GM21619 (cell line): ENCODE data around the gene GPR4.

Experiments
- ATAC-seq: cut with Tn5 transposase; IDR thresholded peaks from one replicate; pipeline ENCODE4 v1.9.1; 2021; ENCODE audit not compliant: unreplicated experiment

The GPR4 gene

DNA sequence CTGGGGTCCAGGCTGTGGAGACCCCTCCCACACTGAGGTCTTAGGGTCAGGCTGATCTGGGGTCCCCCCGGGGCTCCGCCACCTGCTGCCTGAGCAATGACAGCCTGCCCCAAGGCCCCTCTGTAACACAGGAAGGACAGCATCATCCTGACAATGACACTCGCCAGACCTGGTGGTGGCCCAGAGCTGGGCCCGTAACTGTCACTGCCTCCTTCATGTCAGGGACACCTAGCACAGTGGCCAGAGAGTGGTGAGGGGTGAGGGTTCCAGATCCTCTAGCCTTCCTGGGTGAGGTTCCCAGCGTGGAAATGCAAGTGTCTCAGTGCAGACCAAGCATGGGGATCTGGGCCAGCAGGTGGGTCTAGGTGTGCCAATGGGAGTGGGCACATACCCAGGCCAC lies 45.2 kb downstream of the GPR4 start:
- no peak for ATAC-seq

GRCh38 chr19:45554481-45554880 lies 47.5 kb downstream of the GPR4 start:
- no peak for ATAC-seq

- ATAC-seq, result no peak
These were observed 48.5 kb downstream of the GPR4 start for GRCh38 chr19:45553464-45553863.

DNA sequence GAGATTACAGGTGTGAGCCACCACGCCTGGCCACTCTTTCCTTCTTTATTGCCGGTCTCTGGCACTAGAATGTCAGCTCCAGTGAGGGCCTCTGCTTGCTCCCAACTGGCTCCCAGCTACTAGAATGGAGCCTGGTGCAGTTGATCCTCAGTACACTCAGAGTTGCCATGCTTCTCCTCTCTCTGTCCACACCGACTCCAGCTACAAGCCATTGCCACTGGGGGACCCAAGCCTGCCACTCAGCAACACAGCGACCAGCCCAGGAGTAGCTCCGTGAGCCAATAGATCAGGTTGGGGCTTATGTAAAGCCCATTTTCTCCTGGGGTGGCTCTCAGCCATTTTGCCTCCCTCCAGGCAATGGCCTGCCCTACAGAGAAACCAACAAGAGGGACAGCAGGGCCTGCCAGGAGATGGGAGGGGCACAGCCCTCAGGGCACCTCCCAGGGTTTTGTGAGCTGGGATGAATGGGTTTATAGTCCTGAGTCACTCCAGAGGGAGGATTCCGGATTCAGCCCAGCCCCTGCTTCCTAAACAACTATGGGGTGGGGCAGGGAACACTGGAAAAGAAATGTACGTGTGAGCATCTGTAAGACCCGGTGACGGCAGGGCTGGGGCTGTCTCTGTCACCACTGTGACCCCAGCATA lies 53.9 kb downstream of the GPR4 start:
- no peak for ATAC-seq

GRCh38 chr19:45547211-45547770 lies 54.7 kb downstream of the GPR4 start:
- ATAC-seq, result no peak

- ATAC-seq, result no peak
These were observed 59.8 kb downstream of the GPR4 start for GRCh38 chr19:45542234-45542668.
